CD4-positive, alpha-beta T cell treated with Interleukin-17A for 1 hour (primary cell): ENCODE data around the gene GRB10.
"Not testable (repeated sequence)": the region's sequence is repeated elsewhere in the genome, so short reads cannot be mapped to it uniquely, and the experiment has no call there.

Source experiments
- DNase-seq: peaks from one replicate; pipeline ENCODE4 v3.0.0-alpha.2; 2020

Gene GRB10

DNA sequence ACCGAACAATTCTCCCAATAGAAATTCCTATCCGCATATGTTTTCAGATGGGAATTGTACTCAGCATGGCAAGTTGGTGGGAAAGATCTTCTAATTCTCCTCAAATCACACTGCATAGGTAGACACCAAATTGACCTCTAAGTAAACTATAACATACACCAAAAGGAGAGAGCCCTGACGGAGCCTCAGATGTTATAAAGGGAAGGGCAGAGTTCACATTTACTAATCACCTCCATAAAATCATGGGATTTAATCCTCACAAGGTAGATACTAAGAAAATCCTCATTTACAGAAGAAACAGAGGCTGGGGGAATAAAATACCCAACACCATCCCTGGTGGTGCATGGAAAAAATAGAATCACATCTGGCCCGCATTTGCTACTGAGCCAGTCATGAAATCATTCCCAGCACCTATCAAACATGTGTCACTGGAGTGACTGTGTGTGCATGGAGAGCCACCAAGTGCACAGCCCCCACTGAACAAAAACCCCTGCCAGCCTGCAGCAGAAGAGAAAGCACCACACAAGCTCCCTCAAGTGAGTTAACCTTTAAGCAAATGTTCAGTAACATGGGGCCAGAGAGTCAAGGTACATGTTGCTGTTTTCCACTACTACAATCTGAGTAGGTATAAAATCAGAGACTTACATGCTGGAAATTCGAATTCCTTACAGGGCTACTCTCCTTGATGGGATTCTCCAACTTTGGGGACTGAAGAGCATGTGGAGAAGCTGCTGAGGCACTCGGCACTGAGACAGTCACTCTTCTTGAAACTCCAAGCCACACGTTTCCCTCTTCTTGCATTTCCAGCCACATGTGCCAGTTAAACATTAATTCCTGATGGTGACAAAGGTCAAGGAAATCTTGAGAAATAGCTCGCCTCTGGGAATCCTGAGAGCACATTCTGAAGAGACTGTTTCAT, 217.8 kb downstream of the GRB10 start, which contains the start of gene DDC:
TSS of gene DDC (minus strand) at position 766 of the 919 bp plus-strand sequence. CDS start 21,320 bp downstream, outside the sequence.
- no peak for DNase-seq

DNA sequence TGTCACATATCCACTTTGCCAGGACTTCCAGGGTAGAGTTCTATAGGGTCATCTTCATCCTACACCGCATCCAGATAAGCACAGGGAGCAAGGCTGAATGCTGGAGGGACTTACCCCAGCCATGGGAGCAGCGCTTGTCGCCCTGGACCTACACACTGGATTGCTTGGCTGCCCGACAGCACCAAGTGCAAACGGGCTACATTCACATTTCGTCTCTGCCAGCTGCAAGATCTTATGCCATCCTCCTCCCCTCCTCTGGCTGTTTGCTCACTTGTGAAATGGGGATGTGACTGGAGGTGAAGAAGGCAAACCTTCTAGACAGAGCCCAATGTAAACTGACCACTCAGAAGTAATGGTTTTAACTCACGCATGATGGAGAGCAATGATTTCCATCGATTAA, 218.5 kb downstream of the GRB10 start:
- DNase-seq = no peak

DNA sequence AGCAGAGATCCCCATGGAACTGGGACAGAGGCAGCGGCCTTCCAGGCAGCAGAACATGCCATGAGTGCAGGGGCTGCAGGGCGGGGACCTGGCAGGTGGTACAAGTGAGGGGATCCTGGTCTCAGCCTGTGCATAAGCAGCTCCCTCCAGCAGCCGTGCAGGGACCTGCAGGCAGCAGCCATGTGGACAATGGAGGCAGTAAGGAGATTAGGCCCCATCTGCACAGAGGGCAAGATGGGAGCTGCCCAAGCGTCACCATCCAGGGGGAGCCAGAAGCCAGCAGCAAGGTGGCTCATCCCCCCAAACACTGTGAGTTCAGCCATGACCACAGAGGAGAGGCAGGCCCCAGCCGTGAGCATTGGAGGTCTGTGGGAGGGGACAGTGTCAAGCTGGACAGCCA, 220.6 kb downstream of the GRB10 start:
- no peak for DNase-seq

DNA sequence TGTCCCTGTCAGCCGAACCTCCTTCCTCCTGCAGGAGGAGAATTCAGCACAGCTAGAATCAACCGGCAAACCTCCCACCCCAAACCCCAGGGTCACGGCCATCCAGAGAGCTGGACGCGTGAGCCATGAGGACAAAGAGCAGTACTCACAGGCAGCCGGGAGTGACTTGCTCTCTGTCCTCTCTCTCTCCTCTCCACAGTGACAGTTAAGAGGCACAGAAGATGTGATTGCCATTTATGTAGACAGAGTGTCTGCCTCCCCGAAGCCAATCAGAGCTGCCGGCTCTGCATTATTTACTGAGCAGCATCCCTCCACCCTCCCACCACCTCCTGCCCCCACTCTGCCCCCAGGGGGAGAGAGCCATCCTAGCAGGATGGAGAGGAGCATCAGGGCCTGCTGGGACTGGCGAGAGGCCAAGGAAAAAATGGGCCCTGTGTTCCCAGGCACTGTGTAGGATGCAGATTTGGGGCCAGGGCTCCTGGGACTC, 221.8 kb downstream of the GRB10 start:
- DNase-seq = no peak

DNA sequence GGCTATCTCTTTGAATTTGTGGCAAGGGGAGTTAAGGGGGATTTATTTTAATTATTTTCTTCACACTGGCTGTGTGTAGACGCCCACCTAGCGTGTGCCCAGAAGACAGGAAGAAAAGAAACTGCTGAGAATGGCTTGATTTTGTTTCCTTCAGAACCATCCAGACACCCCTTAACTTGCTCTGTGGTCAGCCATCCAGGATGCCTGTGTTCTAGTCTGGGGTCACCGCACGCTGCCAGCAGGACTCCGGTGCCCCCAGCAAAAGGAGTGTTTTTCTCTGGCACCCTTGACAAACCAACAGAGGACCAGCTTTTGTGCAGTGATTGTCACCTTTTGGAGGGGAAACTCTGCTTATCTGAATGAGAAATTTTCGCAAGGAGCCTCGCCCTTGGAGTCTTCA, 222.8 kb downstream of the GRB10 start:
- no peak for DNase-seq

DNA sequence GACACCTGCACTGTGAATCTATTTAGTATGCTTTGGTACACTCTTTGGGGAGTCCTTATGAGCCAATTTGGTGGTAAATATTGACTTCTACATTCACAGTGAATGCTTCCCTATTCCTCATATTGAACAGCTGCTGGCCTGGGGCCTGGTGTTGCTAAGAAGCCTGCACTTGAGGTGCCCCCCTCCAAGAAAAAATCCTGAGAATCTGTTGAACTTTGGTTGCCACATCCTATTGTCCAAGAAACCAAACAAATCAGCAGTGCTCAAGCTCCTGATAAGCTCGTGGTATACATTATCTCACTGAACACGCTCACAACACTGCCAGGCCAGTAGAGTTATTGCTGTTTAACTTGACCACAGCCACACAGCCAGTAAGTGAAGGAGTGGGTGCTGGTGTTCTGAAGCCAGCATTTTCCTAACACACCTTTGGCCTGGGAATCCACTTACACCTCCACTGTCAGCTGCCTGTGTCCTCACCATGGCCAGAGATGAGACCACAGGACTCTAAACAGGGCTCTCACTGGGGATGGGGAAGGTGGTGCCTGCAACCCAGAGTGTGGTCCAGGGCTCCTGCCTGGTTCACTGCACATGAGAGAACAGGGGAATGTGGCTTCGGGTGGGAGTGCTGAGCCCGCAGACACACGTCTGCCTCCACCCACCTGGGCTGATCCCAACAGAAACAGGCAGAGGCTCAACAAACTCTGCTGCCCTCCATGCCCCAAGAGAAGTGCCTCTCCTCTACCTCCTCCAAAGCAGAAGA, 224.2 kb downstream of the GRB10 start:
- no peak for DNase-seq

DNA sequence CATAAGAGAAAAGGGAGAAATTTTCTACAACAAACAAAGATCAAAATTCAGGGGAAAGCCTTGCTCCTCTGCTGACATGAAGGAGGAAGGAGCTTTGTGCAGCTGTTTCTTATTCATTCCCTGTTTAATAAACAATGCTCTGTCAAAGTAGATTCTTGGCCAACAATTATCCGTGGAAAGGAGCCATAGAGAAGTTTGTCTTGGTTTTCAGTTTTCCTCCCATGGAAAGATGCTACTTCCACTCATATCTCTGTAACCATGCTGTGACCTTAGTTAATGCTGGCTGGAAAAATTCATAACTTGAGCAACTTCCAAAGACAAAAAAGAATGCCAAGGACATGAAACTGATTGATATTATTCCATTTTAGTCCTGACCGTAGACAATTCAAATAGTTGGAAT, 225.6 kb downstream of the GRB10 start:
- no peak for DNase-seq

DNA sequence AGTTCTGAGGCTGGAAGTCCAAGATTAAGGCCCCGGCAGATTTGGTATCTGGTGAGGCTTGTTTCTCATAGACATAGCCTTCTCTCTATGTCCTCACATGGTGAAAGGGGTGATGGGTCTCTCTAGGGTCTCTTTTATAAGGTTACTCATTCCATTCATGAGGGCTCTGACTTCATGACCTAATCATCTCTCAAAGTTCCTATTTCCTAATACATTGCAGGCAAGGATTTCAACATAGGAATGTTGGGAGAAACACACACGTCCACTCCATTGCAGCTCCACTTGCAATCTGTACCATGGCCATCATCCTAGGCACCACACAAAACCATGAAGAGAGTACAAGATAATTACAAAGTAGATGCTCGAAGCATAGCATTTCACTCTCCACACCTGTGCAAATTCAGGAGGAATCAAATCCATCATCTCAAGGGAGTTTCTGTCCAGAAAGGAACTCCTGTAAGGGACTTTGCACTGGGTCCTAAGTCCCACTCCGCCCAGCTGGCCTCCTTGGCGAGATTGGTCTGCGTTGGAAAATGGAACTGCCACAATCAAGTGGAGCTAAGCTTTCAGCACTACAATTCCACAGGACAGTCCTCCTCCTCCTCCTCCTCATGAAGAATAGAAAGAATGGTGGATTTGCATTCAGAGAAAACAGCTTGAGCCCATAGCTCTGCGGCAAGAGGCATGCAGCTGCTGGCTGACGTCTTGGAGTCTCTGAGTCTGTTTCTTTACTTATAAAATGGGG, 226.3 kb downstream of the GRB10 start:
- no peak for DNase-seq

DNA sequence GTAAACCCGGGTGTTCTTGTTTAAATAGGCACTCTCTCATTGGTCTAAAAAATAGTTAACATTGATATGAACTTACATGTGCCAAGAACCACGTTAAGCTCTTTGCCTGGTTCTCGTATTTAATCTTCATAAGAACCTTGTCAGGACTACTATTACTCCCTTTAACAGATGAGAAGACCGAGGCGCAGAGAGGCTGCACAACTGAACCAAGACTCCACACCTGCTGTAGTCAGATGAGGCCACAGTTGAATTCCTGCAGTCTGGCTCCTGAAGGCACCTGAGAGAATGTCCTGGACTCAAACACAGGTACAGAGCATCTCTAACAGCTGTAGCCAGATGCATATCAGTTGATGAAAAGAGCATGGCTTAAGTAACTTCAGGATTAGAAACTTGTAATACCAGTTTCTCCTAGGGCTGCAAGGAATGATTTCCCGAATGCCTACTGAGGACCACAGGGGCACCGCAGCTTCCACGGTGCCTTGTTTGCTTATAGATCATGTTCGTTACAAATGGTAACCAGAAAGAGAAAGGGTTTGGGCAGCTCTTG, 227.0 kb downstream of the GRB10 start:
- no peak for DNase-seq

DNA sequence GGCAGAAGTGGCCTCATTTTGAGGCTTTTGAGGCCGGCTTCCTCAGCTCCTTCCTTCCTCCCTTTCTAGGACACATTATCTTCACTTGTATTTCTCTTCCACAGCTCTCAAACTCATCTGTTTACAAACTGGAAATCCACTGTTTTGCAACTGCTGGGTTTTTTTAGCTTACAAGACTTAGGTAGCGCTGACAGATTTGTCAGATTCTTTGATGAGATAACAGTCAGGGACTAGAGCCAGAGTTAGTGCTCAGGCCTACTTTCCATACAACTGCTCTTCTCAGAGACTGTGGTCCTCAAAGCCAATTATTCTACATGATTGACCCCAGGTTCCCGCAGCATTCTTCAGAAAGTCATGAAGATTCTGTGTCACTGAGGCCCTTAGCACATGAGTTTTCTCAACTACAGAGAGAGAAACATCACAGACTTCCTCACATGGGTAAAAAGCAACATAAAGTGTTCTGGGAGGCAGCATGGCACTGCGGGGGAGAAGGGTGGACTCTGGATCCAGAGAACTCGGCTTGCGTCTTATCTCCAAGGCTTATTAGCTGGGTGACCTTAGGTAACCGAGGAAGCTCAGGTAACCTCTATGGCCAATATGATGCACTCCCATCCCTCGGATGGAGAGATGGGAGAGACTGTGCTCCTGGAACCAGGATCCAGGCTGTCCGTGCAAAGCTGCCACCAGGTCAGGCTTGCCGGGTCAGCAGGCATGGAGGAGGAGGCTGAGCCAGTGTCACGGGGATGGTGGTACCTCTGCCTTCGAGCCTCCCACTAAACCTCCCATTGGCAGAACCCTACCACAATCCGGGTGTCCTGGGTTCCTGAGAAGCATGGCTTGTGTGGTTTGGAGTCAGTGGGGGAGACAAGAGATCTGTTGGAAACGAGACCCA, 228.0 kb downstream of the GRB10 start:
- DNase-seq = no peak

DNA sequence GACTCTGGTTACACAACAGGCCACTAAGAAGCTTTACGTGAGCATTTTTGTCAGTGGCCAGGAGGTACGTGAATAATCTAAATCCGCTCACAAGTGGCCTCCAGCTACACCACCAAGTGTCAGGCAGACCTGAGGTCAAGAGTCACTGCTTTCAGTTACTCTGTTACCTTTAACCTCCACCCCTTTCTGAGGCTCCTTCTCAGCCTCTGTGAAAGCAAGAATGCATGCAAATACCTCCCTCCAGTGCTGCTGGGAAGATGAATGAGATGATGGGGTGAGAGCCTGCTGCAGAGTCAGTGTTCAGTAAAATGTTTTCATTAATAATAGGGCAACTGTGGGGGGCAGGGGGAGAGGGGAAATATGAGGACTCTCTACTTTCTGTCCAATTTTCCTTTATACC, 228.7 kb downstream of the GRB10 start:
- DNase-seq = no peak

DNA sequence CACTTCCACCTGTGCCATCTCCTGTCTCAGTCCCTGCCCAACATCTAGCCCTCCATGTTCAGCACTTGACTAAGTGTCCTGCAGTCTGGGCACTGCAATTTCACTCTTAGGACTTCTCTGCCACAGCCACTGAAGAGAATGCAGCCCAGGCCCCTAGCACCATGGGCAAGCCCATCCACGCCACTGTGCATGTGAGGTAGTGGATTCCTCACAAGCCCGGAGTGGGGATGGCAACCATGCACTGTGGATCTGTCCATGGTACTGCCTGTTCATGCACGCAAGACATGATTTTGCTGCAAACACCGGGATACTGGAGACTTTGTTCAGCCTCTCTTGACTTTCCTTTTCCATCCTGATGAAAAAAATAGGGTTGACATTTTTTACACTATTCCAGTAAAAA, 229.8 kb downstream of the GRB10 start:
- no peak for DNase-seq

DNA sequence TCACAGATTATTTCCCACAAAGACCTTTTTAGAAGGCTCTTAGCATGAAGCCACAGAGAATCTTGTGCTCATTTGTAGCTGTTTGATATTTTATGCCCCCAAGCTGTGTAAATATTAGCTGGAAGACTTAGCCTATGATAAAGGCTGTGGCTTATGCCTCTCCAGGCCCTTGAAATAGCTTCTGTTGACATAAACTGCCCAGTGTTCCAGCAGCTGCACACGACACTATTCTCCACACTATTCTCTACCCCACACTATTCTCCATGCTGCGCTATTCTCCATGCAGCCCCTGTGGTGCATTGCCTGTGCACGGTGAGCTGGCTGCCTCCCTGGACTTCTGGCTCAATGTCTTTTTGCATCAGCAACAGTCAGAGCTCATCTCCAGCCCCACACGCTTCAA, 230.6 kb downstream of the GRB10 start:
- DNase-seq = no peak

DNA sequence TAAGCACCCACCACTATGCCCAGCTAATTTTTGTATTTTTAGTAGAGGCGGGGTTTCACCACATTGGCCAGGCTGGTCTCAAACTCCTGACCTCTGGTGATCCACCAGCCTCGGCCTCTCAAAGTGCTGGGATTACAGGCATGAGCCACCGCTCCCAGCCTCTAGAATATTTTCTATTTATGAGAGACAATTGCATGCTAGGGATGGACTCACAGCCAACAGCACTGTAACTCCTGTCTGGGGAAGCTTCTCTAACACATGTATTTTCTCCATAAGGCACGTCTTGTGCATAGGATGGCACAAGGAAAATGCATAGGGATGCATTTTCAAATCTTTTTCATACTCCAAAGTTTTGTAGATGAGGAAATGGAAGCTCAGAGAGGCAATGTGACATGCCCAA, 237.1 kb downstream of the GRB10 start:
- not testable (repeated sequence) for DNase-seq

DNA sequence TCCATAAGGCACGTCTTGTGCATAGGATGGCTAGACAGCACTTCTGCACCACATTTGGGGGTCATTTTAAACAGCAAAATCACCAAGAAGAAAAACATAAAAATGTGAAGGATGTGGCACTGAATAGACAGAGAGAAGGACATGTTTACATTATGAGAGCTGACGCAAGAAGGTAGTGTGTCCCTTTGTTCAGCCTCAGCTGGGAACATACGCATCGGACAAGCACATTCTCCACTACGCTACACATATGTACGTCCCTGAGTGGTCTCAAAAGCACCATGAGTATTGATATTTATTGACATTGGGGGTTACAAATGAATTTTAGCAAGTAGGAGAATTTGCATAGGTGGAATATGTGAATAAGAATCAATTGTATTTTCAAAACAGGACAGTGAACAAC, 237.7 kb downstream of the GRB10 start:
- no peak for DNase-seq

DNA sequence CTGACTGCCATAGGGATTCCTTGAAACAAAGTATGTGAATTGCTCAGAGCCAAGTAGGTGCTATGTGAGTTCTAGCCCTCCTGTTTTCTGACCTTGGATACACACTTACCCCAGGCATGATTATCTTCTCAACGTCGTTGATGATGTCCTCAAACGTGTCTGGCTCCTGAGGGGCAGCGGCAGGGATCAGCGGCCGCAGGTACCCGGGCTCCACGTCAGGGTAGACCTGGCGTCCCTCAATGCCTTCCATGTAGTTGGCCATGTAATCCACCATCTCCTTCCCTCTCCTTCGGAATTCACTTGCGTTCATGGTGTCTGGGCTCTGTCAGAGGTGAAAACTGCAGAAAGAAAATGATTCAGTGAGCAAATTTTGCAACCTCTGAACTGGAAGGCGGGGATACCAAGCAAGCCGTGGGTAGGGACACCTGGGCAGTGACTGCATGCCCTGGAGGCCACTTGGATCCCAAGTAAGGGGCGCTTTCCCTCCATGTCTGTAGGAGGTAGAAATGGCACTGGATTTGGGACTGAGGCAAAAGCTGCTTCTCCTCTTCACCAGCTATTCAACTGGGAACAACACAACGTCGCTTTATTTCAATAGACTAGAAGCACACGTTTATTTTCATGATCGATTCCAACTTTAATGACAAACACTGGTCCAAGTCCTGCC, 238.8 kb downstream of the GRB10 start:
- no peak for DNase-seq

DNA sequence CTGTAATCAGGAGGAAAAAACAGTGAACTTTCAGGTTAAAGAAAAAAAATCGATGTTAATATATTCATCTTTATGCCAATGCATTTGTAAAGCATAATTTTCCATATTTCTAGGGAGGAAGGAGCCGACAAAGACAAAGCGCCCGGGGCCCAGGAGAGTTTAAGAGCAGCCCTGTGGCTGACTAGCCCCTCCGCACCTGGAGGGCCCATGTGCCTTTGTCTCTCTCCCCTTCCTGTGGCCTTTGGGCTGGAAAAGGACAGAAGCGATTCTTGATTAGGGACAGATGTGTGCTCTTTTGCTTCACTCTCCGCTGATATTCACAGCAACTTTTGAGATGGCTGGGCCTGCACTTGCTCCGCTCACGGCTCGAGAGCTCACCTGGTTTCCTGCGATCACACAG, 240.6 kb downstream of the GRB10 start:
- no peak for DNase-seq

DNA sequence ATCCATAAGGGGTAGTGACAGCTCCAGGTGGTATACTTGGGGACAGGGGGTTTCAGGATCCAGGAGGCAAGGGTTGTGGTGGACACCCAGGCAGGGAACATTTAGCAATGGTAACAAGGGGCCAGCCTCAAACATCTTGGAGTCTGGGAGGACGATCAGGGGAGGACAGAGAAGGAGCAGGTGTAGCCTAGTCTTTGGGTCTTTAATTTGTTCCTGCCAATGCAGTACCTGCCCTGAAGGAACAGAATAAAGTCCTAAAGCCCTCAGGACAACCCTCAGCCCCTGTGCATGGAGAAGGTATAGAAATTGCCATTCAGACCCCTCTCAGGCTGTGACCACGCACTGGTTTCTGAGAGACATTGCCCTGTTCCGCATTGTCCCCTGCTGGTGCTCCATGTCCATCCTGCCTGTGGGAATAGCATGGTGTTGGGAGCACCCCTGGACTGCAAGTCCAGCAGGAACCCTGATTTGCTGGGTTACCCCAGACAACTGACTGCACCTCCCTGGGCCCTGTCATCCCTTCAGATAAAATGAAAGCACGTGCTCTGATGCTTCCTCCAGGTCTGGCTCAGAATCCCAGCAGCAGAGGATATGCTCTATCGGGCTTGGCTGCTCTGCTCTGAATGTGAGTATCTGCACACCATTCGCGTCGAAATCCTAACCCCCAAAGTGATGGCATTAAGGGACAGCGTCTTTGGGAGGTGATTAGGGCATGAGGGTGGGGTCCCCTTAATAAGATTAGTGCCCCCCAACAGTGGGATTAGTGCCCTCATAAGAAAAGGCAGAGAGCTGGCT, 241.7 kb downstream of the GRB10 start:
- no peak for DNase-seq
